Islet precursor cell (in vitro differentiated cells): ENCODE measurements around the gene TTBK1.
A peak's percentile ranks its signal among the peaks of the same experiment; 100 is the strongest.
"Not testable (repeated sequence)": the region's sequence is repeated elsewhere in the genome, so short reads cannot be mapped to it uniquely, and the experiment has no call there.

Source experiments
- DNase-seq: peaks from one replicate; pipeline ENCODE4 v3.0.0-alpha.2; 2018

TTBK1 gene

DNA sequence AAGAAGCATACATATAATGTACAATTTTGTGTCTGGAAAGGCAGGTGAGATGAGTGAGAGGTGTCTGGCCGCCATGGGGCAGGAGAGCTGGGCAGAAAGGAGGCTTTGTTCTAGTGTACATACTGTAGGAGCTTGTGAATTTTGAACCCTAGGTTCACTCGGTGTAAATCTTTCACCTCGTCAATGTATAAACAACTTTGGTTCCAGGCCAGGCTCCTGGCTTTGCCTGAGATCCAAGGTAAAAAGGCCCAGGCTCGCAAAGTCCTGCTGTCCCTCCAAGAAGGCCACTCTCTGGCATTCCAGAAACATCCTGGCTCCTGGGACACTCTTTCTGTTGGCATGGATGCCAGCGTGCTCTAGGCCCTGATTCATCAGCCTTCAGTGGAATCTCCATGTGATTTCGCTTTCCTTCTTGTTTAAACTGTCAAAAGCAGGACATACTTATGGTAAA lies 47.6 kb downstream of the TTBK1 start:
- peak; percentile 40 for DNase-seq

DNA sequence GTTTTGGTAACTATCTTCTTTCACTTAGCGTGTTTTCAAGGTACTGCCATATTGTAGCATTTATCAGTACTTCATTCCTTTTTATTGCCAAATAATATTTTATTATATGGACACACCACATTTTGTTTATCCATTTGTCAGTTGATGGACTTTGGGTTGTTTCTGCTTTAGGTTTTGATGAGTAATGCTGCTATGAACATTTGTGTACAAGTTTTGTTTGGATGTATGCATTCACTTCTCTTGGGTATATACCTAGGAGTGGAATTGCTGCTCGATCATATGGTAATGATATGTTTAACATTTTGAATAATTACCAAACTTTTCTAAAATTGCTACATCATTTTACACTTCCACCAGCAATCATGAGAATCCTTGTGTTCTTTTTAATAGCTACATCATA lies 48.4 kb downstream of the TTBK1 start:
- no peak for DNase-seq

- DNase-seq, result no peak
These were observed 49.1 kb downstream of the TTBK1 start for GRCh38 chr6:43292341-43292740.

GRCh38 chr6:43292763-43293318 lies 49.6 kb downstream of the TTBK1 start:
- DNase-seq, result peak; percentile 43

- no peak for DNase-seq
These were observed 50.4 kb downstream of the TTBK1 start for GRCh38 chr6:43293698-43294097.

DNA sequence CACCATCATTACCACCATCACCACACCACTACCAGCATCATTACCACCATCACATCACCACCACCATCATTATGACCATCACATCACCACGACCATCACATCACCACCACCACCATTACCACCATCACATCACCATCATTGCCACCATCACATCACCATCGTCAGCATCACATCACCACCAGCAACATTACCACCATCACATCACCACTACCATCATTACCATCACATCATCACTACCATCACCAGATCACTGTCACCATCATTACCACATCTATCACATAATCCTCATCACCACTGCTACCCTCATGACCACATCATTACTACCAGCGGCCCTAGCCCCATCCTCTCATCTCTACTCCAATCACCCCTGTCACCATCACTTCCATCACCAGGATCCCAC lies 51.3 kb downstream of the TTBK1 start:
- DNase-seq, result no peak

DNA sequence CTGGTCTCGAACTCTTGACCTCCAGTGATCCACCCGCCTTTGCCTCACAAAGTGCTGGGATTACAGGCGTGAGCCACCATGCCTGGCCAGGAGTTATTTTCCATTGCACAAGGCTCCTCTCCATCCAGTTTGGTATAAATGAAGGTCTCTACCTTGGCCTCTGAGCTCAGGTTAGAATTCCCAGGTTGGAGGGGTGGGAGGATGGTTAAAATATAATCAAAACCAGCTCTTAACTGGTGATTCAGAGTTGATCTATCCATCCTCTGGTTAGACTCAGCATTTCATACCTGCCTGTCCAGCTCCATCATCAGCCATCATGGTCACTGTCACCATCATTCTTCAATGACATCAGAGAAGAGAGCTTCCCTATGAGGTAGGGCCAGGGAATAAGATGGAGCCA lies 52.2 kb downstream of the TTBK1 start:
- no peak for DNase-seq

DNA sequence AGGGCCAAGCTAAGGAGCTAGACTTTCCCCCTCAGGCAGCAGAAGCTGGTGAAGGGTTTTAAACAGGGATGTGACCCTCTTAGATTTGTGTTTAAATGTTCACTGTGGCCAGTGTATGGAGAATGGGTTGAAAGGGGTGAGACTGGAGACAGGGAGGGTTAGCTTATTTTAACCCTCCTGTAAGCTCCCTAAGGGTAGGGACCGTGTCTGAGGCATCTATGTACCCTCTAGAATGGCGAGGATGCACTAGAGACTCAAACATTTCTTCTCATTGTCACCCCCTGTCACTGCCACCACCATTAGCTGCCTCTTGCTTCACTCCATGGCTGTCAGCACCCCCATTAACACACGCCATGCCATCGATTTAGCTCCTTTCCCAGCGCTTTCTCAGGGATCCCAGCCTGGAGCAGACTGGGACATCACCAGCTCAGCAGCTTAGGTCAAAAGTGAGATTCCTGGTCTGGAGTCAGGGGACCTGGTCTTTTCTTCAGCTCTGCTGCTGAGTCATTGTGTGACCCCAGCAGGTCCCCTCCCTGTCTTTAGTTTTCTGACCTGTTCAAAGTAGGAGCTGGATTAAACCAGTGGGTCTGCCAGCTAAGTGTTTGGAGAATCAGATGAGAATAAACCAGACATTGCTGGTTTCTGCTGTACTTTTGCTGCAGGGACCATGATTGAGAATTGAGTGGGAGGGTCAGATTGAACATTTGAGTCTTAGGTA lies 53.7 kb downstream of the TTBK1 start:
- DNase-seq, result peak; percentile 50

GRCh38 chr6:43297644-43298564 lies 54.6 kb downstream of the TTBK1 start, which contains the start of gene SLC22A7:
TSS of gene SLC22A7 (plus strand) at chr6:43298260. CDS start at chr6:43298359, 99 bp downstream.
- peak; percentile 38 for DNase-seq

- DNase-seq, result peak; percentile 47
These were observed 55.5 kb downstream of the TTBK1 start for GRCh38 chr6:43298565-43299337.

DNA sequence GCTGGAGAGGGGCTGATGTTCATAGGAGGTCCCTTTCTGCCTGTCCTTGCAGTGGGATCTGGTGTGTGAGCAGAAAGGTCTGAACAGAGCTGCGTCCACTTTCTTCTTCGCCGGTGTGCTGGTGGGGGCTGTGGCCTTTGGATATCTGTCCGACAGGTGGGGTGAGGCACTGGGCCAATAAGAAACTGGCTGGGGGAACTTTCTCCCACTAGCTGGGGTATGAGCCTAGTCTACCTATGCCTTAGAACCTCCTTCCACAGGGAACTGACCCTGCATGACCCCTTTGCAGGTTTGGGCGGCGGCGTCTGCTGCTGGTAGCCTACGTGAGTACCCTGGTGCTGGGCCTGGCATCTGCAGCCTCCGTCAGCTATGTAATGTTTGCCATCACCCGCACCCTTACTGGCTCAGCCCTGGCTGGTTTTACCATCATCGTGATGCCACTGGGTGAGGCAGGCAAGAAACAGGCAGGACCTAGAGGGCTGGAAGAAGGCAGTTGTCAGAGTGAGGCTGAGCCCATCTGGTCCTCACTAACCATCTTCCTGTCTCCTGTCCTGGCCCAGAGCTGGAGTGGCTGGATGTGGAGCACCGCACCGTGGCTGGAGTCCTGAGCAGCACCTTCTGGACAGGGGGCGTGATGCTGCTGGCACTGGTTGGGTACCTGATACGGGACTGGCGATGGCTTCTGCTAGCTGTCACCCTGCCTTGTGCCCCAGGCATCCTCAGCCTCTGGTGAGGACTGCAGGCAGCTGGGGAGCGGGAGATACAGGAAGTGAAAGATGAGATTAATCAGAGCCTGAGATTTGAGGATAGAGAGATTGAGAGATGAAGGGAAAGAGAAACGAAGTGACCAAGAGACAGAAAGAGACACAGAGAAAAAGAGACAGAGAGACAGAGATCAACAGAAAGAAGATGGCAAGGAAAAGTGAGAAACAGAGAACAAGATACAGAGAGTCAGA lies 56.3 kb downstream of the TTBK1 start:
- DNase-seq, result peak; percentile 49

DNA sequence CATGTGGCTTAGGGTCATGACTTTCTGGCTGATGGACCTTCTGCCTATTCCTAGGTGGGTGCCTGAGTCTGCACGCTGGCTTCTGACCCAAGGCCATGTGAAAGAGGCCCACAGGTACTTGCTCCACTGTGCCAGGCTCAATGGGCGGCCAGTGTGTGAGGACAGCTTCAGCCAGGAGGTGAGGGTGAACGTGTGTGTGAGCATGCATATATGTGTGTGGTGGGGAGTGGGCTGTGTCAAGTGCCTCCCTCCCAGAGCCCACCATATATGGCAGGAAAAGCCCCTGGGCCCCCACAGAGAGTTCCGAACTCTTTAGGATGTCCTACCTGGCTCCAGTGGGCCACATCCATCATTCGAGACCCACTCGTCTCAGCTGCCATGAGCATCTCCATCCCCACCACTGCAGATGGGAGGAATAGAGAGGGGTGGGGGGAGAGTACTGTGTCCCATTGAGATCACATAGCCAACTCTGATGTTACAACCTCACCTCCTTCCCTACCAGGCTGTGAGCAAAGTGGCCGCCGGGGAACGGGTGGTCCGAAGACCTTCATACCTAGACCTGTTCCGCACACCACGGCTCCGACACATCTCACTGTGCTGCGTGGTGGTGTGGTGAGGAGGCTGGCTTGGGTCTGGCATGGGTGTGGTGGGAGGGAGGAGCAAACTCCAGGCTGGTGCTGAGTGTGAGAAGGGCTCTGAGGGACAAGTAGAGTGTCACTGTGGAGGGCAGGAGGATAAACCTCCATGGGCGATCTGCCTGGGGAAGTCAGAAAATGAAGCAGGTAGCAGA lies 58.0 kb downstream of the TTBK1 start:
- peak; percentile 40 for DNase-seq

- peak; percentile 45 for DNase-seq
These were observed 58.8 kb downstream of the TTBK1 start for GRCh38 chr6:43302126-43302525.

- not testable (repeated sequence) for DNase-seq
These were observed 59.7 kb downstream of the TTBK1 start for GRCh38 chr6:43303006-43303405.

- peak; percentile 39 for DNase-seq
These were observed 60.6 kb downstream of the TTBK1 start for GRCh38 chr6:43303751-43304331.

DNA sequence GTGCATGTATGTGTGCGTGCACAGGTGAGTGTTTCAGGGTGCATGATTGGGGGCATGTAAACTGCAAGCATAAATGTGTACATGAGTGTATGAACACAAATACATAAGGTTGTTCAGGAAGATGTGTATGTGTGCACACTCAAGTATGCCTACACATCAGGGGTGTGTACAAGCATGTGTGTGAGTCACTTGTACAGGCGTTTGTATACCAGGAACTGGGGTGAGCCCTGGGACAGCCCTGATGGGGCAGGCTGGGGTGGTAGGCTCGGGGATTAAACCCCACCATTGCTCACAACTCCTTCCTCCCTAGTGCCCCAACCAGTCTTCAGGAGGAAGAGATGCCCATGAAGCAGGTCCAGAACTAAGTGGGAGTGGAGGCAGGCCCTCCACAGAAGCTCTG lies 61.1 kb downstream of the TTBK1 start:
- DNase-seq, result no peak

DNA sequence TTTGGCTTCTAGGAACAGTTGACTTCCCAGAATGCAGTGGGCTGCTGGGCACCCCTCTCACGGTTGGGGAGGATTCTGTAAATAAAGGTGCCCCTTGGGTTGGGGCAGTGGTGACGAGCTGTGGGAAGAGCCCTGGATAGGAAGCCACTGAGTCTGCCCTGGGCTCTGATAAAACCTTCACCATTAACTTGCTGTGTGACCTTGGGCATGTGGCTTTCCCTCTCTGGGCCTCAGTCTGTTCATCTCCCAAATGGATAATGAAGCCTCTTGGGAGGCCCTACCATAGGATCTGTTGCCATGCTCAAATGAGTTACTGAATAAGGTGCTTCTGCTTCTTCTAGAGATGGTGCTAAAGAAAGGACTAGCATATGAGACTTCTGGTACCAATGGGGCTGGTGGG lies 61.6 kb downstream of the TTBK1 start:
- no peak for DNase-seq

- DNase-seq, result no peak
These were observed 62.8 kb downstream of the TTBK1 start for GRCh38 chr6:43306086-43306485.

- no peak for DNase-seq
These were observed 64.3 kb downstream of the TTBK1 start for GRCh38 chr6:43307451-43308100.
